HEK293 (cell line): ENCODE data around the gene TTC27.

Experiments used
- CTCF ChIA-PET: fragments of 350-600 bp; formaldehyde crosslinking; extraction: SDS; loops from one replicate; lab custom pipeline; 2021; ENCODE audit warnings: antibody characterized with exemption; lab: Yijun Ruan, JAX
- POLR2A ChIA-PET: fragments of 300-600 bp; formaldehyde crosslinking; extraction: SDS; loops from one replicate; lab custom pipeline; 2020; ENCODE audit warnings: antibody characterized with exemption, inconsistent platforms; lab: Yijun Ruan, JAX
- H3K27ac ChIP-seq: fragments of 200-500 bp; sonication (Bioruptor generic); 2 replicates; pipeline ENCODE4 v1.5.1; 2014; ENCODE audit warnings: low read depth, low read length, control low read depth, inconsistent platforms; ENCODE audit errors: extremely low read depth
- H3K36me3 ChIP-seq, 2 experiments: fragments of 200-500 bp in 1 of 2; sonication (Bioruptor generic) in 1 of 2; 1 replicate in 1 of 2; 2 replicates in 1 of 2; pipeline ENCODE4 v1.5.1; 2014 to 2017; ENCODE audit warnings: inconsistent platforms in 2 of 2, low read length in 2 of 2; ENCODE audit not compliant: control insufficient read depth in 2 of 2, insufficient read depth in 1 of 2
- H3K4me1 ChIP-seq: fragments of 200-500 bp; sonication (Bioruptor generic); 2 replicates; pipeline ENCODE4 v1.5.1; 2014; ENCODE audit warnings: mild to moderate bottlenecking, low read length, inconsistent platforms; ENCODE audit not compliant: control insufficient read depth, insufficient read depth
- H3K4me3 ChIP-seq: 2 replicates; pipeline ENCODE4 v1.5.1; 2011; ENCODE audit warnings: low read depth, mild to moderate bottlenecking, control low read depth, low read length, moderate library complexity
- H3K9me3 ChIP-seq: fragments of 200-500 bp; sonication (Bioruptor generic); 2 replicates; pipeline ENCODE4 v1.5.1; 2014; ENCODE audit warnings: low read depth, low read length, inconsistent platforms; ENCODE audit not compliant: control insufficient read depth, insufficient read depth
- GLIS2 ChIP-seq: fragments of 450-650 bp; formaldehyde crosslinking; IDR thresholded peaks from 2 replicates; pipeline ENCODE4 v1.5.1; 2016; ENCODE audit warnings: missing biosample characterization, missing genetic modification characterization
- HOXA7 ChIP-seq: sonication (generic); formaldehyde crosslinking; IDR thresholded peaks from 2 replicates; pipeline ENCODE4 v1.8.1; 2022; ENCODE audit warnings: missing genetic modification reagents, borderline replicate concordance
- PRDM4 ChIP-seq: fragments of 450-650 bp; formaldehyde crosslinking; IDR thresholded peaks from 2 replicates; pipeline ENCODE4 v1.5.1; 2017; ENCODE audit warnings: missing biosample characterization, missing genetic modification characterization
- SP7 ChIP-seq: fragments of 450-650 bp; formaldehyde crosslinking; IDR thresholded peaks from 2 replicates; pipeline ENCODE4 v1.5.1; 2016; ENCODE audit warnings: missing biosample characterization, missing genetic modification characterization
- WT1 ChIP-seq: fragments of 450-650 bp; formaldehyde crosslinking; IDR thresholded peaks from 2 replicates; pipeline ENCODE4 v1.5.1; 2016; ENCODE audit warnings: missing biosample characterization, missing genetic modification characterization
- ZBTB1 ChIP-seq: fragments of 450-650 bp; formaldehyde crosslinking; IDR thresholded peaks from 2 replicates; pipeline ENCODE4 v1.5.1; 2016; ENCODE audit warnings: missing biosample characterization, missing genetic modification characterization
- ZBTB6 ChIP-seq: fragments of 450-650 bp; formaldehyde crosslinking; IDR thresholded peaks from 2 replicates; pipeline ENCODE4 v1.5.1; 2017; ENCODE audit warnings: missing biosample characterization, missing genetic modification characterization
- ZFHX2 ChIP-seq: fragments of 450-650 bp; formaldehyde crosslinking; conservative IDR thresholded peaks from 2 replicates; pipeline ENCODE4 v1.5.1; 2016; ENCODE audit warnings: missing biosample characterization, missing genetic modification characterization
- ZFP37 ChIP-seq: fragments of 450-650 bp; formaldehyde crosslinking; IDR thresholded peaks from 2 replicates; pipeline ENCODE4 v1.5.1; 2016; ENCODE audit warnings: missing biosample characterization, missing genetic modification characterization
- ZNF112 ChIP-seq: fragments of 450-650 bp; formaldehyde crosslinking; IDR thresholded peaks from 2 replicates; pipeline ENCODE4 v1.5.0; 2017; ENCODE audit warnings: missing biosample characterization, missing genetic modification characterization
- ZNF138 ChIP-seq: fragments of 450-650 bp; formaldehyde crosslinking; IDR thresholded peaks from 2 replicates; pipeline ENCODE4 v1.5.1; 2016; ENCODE audit warnings: missing biosample characterization, missing genetic modification characterization, borderline replicate concordance
- ZNF157 ChIP-seq: fragments of 450-650 bp; formaldehyde crosslinking; IDR thresholded peaks from 2 replicates; pipeline ENCODE4 v1.5.1; 2016; ENCODE audit warnings: missing biosample characterization, missing genetic modification characterization
- ZNF18 ChIP-seq: fragments of 450-650 bp; formaldehyde crosslinking; IDR thresholded peaks from 2 replicates; pipeline ENCODE4 v1.5.1; 2016; ENCODE audit warnings: missing biosample characterization, missing genetic modification characterization
- ZNF202 ChIP-seq: fragments of 450-650 bp; formaldehyde crosslinking; IDR thresholded peaks from 2 replicates; pipeline ENCODE4 v1.5.1; 2016; ENCODE audit warnings: missing biosample characterization, missing genetic modification characterization, borderline replicate concordance
- ZNF214 ChIP-seq: fragments of 450-650 bp; formaldehyde crosslinking; IDR thresholded peaks from 2 replicates; pipeline ENCODE4 v1.5.1; 2017; ENCODE audit warnings: missing biosample characterization, mild to moderate bottlenecking, missing genetic modification characterization, borderline replicate concordance
- ZNF223 ChIP-seq: fragments of 450-650 bp; formaldehyde crosslinking; IDR thresholded peaks from 2 replicates; pipeline ENCODE4 v1.5.1; 2016; ENCODE audit warnings: missing biosample characterization, missing genetic modification characterization
- ZNF324 ChIP-seq: fragments of 450-650 bp; formaldehyde crosslinking; IDR thresholded peaks from 2 replicates; pipeline ENCODE4 v1.5.1; 2016; ENCODE audit warnings: missing biosample characterization, missing genetic modification characterization
- ZNF354C ChIP-seq: fragments of 450-650 bp; formaldehyde crosslinking; IDR thresholded peaks from 2 replicates; pipeline ENCODE4 v1.5.1; 2016; ENCODE audit warnings: missing biosample characterization, missing genetic modification characterization, low read depth, borderline replicate concordance
- ZNF366 ChIP-seq: fragments of 450-650 bp; formaldehyde crosslinking; conservative IDR thresholded peaks from 2 replicates; pipeline ENCODE4 v1.5.1; 2016; ENCODE audit warnings: missing biosample characterization, missing genetic modification characterization
- ZNF391 ChIP-seq: fragments of 450-650 bp; formaldehyde crosslinking; IDR thresholded peaks from 2 replicates; pipeline ENCODE4 v1.5.1; 2016; ENCODE audit warnings: low read depth, missing biosample characterization, missing genetic modification characterization, borderline replicate concordance
- ZNF501 ChIP-seq: fragments of 450-650 bp; formaldehyde crosslinking; IDR thresholded peaks from 2 replicates; pipeline ENCODE4 v1.5.1; 2016; ENCODE audit warnings: missing biosample characterization, missing genetic modification characterization
- ZNF529 ChIP-seq: fragments of 450-650 bp; formaldehyde crosslinking; IDR thresholded peaks from 2 replicates; pipeline ENCODE4 v1.5.1; 2017; ENCODE audit warnings: missing genetic modification characterization, missing biosample characterization; ENCODE audit not compliant: insufficient replicate concordance
- ZNF548 ChIP-seq: fragments of 450-650 bp; formaldehyde crosslinking; IDR thresholded peaks from 2 replicates; pipeline ENCODE4 v1.5.1; 2016; ENCODE audit warnings: missing biosample characterization, missing genetic modification characterization
- ZNF707 ChIP-seq: fragments of 450-650 bp; formaldehyde crosslinking; IDR thresholded peaks from 2 replicates; pipeline ENCODE4 v1.5.1; 2016; ENCODE audit warnings: missing biosample characterization, missing genetic modification characterization
- ZNF837 ChIP-seq: fragments of 450-650 bp; formaldehyde crosslinking; IDR thresholded peaks from 2 replicates; pipeline ENCODE4 v1.5.1; 2016; ENCODE audit warnings: missing biosample characterization, missing genetic modification characterization
- ZSCAN16 ChIP-seq: fragments of 450-650 bp; formaldehyde crosslinking; IDR thresholded peaks from 2 replicates; pipeline ENCODE4 v1.5.1; 2016; ENCODE audit warnings: missing biosample characterization, missing genetic modification characterization

The TTC27 gene

DNA sequence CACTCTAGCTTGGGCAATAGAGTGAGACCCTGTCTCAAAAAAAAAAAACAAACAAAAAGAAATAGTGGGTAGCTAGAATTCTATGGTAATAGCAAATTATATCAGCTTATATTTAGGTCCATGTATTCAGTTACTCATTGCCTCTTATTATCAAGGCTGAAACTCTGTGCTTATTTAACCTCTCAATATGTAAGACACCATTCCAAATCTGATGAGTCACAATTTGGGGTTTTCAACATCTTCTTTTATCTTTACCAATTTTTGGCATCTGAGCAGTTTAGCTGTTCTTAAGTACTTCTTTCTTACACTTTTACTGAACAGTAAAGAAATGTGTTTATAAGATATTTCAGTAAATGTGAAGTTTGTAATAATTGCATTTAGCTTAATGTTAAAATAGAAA, 69.3 kb downstream of the TTC27 start:
- H3K9me3 ChIP-seq = no peaks in the 10 kb centered on the region
- ChIA-PET POLR2A (no interaction called here), CTCF (interaction anchor here (0.5 to 0.7 kb wide), 4 partner anchors 76 to 763 kb away, joined by 3 to 4 read pairs (median 3); no protein-coding TSS in a partner anchor)
- no peak overlapping the region for H3K27ac ChIP-seq
- H3K4me3 ChIP-seq = no peak overlapping the region
- peaks cover 3% of the 10 kb centered on the region; the same call in 1 of the 2 replicates for H3K4me1 ChIP-seq
- TF ChIP-seq HOXA7 (CRISPR knock-in tag) (no peak), PRDM4 (tag by site-specific recombination) (no peak), ZSCAN16 (no peak), ZNF214 (no peak), ZFP37 (tag by site-specific recombination) (no peak), WT1 (no peak), ZNF548 (tag by site-specific recombination) (no peak), ZNF366 (tag by site-specific recombination) (no peak)
- no peaks in the 10 kb centered on the region for H3K36me3 ChIP-seq

GRCh38 chr2:32699151-32699550, 71.3 kb downstream of the TTC27 start:
- Histone ChIP-seq H3K27ac (no peak overlapping the region), H3K4me3 (no peak overlapping the region), H3K4me1 (peaks cover 5% of the 10 kb centered on the region; the same call in 1 of the 2 replicates), H3K36me3 (peaks cover 0 to 3% of the 10 kb centered on the region in 2 experiments; a peak in 1 of 3 replicates), H3K9me3 (no peaks in the 10 kb centered on the region)
- CTCF ChIA-PET = no interaction called here
- POLR2A ChIA-PET = interaction anchor here (0.6 kb wide), 1 partner anchor 20 kb away, joined by 4 read pairs; no protein-coding TSS in a partner anchor
- TF ChIP-seq GLIS2 (tag by site-specific recombination) = no peak
- TF ChIP-seq ZNF391 (tag by site-specific recombination) = no peak
- no peak for TF ChIP-seq ZNF157 (tag by site-specific recombination)
- TF ChIP-seq SP7 (tag by site-specific recombination) = no peak
- TF ChIP-seq ZNF112 (tag by site-specific recombination) = no peak
- TF ChIP-seq ZNF837 (tag by site-specific recombination) = no peak
- TF ChIP-seq ZBTB6 (tag by site-specific recombination) = no peak
- TF ChIP-seq ZBTB1 (tag by site-specific recombination) = no peak
- TF ChIP-seq ZNF707 (tag by site-specific recombination) = no peak
- no peak for TF ChIP-seq ZNF529 (tag by site-specific recombination)

DNA sequence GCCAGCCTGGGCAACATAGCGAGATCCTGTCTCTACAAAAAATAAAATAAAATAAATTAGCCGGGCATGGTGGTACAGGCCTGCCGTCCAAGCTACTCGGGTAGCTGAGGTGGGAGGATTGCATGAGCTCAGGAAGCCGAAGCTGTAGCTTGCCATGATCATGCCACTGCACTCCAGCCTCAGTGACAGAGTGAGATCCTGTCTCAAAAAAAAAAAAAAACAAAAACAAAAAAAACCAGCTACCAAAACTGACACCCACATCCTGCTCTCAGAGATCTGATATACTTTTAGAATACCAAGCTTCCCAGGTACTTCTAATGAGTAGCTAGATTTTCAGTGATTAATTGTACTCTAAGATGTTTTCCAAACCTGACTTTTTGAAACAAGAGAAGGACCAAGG, 74.0 kb downstream of the TTC27 start:
- Histone ChIP-seq H3K27ac (no peak overlapping the region), H3K36me3 (peaks cover 0 to 6% of the 10 kb centered on the region in 2 experiments; a peak in 2 of 3 replicates), H3K4me1 (peaks cover 5% of the 10 kb centered on the region; the same call in 1 of the 2 replicates), H3K9me3 (no peaks in the 10 kb centered on the region), H3K4me3 (no peak overlapping the region)
- POLR2A ChIA-PET = interaction anchor here (0.6 kb wide), 1 partner anchor 74 kb away, joined by 3 read pairs; the partner anchor contains the start of gene TTC27
- CTCF ChIA-PET = interaction anchor here (0.8 kb wide), 1 partner anchor 333 kb away, joined by 3 read pairs; no protein-coding TSS in a partner anchor
- TF ChIP-seq ZNF324 (no peak), ZNF138 (no peak), ZNF202 (tag by site-specific recombination) (no peak), ZNF223 (no peak), ZFHX2 (tag by site-specific recombination) (no peak), ZNF501 (tag by site-specific recombination) (no peak), PRDM4 (tag by site-specific recombination) (no peak), ZNF18 (tag by site-specific recombination) (no peak), ZNF354C (tag by site-specific recombination) (no peak)
